LHCN-M2 (cell line): ENCODE data around the gene LBH. TPM values are rescaled to one million over a fixed set of nuclear protein-coding genes. Genes with fewer than 3 reads are reported as not detected.
"Not testable (repeated sequence)": the region's sequence is repeated elsewhere in the genome, so short reads cannot be mapped to it uniquely, and the experiment has no call there.

Experiments
- DNase-seq: peaks from one replicate; pipeline ENCODE4 v3.0.0-alpha.2; 2012; ENCODE audit warnings: low read depth
- total RNA-seq: library from RNA; depleted of rRNA; stranded (reverse); fragments of >200 nt; gene quantifications from 2 replicates; pipeline ENCODE4 v1.2.3, GENCODE V29; 2014

The LBH gene
- total RNA-seq, 1 experiment from 2014 or later, result 71.0 TPM

DNA sequence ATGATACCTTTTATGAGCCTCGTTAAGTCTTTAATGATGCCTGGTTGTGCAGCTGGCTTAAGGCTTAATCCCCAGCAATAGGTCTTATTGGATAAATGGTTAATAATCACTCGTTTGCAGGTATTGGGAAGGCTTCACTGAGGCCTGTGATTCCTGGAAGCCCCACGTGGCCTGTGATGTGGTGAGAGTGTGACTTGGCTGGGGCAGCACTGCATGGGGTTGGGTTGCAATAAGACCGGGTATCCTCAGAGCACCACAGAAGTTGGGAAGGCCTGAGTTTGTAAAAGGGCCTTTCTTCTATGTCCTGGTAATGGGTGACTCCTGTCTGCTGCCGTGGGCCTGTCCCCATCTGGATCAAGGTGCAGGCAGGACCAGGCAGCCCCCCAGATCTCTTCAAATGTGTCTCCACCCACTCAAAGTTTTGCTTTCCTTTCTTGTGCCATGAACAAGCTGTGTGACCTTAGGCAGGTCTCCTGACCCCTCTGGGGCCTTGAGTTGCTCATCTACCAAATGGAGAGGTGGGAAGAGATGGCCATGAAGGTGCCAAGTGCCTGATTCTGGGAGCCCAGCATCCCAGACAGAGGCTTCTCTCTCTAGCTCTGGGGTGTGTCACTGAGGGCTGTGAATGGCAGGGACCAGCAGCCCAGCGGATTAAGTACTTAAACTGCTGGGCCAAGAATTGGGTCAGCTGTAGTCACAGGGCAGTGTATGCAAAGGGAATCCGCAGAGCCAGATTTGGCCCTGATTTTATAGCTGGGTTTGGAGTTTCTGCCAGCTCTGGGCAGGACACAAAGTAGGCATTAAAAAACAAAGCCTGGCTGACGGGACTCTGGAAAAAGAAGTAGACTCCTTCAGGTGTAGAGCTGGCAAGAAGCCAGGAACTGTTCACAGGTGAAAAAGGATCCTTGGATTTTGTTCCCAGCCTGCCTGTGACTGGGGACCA lies 24.4 kb downstream of the LBH start:
- DNase-seq, result no peak

DNA sequence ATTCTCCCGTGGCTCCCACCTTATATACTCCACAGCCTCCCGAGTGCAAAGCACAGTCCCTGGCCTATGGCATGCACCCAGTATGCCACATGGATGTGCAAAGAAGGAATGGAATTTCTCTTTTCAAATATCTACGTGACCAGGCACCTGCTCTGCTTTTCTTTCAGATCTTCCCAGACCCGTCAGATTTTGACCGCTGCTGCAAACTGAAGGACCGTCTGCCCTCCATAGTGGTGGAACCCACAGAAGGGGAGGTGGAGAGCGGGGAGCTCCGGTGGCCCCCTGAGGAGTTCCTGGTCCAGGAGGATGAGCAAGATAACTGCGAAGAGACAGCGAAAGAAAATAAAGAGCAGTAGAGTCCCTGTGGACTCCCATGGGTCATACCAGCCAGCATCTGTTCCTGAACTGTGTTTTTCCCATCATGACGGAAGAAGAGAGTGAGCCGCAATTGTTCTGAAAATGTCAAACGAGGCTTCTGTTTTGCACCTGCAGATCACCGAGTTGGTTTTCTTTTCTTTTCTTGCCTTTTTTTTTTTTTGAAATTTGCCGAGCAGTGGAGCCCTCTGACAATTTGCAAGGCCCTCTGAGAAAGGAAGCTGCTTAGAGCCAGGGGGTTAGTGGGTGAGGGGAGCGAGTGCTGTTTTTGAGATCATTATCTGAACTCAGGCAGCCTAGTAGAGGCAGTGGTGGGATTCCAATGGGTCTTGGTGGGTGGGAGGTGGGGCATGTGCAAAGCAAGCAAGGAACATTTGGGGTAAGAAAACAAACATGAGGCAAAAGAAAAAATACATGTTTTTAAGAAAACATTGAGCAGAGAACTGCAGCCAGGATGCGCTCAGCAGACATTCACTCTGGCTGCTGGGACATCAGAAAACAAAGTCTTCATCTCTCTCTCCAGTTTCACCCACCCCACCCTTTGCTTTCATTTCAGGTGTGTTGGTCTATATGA lies 26.2 kb downstream of the LBH start:
- DNase-seq, result no peak

- no peak for DNase-seq
Measured at GRCh38 chr2:30259071-30259470, 27.7 kb downstream of the LBH start.

GRCh38 chr2:30259827-30260679 lies 28.7 kb downstream of the LBH start:
- DNase-seq, result no peak

DNA sequence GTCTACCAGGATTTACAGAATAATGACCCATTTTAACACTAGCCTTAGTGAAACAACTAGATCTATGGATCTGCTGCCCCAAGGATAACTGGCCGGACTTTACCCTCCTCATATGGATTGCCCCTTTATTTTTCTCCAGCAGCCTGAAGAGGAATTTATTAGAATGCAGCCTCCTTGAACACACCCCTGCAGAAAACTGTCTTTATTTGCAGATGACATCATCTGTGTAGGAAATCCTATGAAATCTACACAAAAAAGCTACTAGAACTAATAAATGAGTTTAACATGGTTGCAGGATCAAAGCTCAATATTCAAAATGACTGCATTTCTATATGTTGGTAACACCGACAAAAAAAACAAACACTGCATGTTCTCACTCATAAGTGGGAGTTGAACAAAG lies 29.6 kb downstream of the LBH start:
- DNase-seq, result no peak

DNA sequence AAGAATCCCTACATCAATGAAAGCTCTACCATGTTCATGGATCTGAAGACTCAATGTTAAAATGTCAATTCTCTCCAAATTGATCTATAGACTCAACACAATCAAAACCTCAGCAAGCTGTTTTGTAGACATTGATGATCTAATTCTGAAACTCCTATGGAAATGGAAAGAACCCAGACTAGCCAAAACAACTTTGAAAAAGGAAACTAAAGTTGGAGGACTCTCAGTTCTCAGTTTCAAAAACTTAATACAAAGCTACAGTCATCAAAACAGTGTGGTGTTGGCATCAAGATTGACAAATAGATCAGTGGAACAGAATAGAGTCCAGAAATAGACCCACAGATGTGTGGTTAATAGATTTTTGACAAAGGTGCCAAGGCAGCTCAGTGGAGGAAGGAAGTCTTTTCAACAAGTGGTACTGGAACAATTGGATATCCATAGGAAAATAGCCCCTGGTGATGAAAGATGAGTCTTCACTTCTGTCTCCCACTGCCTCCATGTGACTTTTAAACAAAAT lies 30.4 kb downstream of the LBH start:
- DNase-seq, result no peak

DNA sequence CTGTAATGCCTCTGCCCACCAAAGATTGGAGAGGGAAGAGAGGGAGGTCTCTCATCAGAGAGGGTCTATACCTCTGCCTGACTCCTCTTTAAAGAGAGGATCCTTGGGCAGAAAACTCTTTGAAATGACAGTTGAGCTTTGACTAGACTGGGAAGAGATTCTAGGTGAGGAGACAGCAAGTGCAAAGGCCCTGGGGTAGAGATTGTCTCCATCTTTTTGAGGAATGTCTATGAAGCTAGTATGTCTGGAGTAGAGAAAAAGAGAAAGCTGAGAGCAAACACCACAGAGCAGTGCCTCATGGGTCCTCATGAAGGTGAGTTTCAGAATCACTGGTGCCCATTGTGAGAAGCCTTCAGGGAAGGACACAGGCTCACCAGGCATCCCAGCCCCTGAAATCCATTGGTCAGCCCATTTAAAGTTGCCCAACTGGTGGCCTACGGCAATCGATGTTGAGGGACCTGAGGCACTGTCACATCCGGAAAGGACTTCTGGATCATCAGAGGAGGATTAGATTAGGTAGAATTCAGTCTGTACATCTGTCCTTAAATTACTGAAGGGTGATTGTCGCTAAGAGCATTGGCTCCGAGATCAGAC lies 31.5 kb downstream of the LBH start:
- DNase-seq, result no peak

GRCh38 chr2:30264274-30264673 lies 32.9 kb downstream of the LBH start:
- no peak for DNase-seq

DNA sequence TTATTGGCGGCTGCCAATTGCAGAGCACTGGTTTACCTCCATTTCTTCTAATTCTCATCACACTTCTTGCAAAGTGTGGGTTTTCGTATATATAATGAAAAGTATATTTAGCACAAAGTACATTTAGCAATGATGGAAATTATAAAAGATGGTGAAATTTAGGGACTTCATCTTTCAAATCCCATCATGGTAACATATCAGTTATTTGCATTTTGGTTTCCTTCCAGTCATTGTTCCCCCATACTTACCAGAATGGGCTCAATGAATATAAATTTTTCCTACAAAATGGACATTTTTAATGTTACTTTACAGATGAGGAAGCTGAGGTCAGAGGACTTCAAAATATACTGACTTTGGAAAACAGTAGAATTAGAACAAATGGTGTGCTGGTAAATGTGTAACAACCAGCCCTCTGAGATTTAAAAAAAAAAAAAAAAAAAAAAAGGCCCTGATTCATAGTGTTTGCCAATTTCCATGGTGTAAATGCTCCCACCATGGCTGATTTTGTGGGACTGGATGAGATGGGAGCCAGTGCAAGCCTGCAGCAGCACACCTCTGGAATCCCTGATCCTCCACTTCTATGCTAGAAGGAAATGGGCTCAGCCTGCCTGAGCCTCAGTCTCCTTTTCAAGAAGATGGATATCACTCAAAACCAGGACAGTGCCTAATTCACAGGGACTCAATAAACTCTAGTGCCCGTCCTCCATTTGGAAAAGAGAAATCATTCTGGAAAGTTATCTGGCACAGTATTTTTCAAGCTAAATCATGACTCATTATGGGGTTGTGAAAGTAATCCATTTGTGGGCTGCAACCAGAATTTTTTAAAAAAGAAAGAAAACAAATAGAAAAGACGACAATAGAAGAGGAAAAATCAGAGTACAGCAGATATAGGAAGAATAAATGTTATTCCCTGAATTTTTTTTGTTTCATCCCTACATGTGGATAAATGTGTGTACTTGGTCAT lies 34.0 kb downstream of the LBH start:
- DNase-seq, result peak; percentile 74

- DNase-seq, result peak; percentile 44
Measured at GRCh38 chr2:30266051-30266621, 34.8 kb downstream of the LBH start.

DNA sequence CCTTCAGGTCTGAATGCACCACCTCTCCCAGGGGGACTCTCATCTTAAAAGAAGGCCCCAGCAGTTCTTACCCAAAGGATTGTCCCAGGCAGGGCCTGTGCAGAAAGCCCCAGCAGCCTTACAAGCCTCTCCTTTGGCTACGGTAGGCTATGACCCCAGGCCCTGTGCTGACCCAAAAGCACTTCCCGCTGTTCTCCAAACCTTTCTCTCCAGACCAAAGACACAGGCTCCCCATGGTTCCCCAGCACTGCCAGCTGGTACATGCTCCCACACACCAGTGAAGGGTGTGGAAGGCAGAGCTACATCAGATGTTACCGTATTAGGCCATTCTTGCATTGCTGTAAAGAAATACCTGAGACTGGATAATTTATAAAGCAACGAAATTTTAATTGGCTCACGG lies 35.4 kb downstream of the LBH start:
- DNase-seq, result no peak

- DNase-seq, result no peak
Measured at GRCh38 chr2:30267161-30267975, 36.0 kb downstream of the LBH start.

DNA sequence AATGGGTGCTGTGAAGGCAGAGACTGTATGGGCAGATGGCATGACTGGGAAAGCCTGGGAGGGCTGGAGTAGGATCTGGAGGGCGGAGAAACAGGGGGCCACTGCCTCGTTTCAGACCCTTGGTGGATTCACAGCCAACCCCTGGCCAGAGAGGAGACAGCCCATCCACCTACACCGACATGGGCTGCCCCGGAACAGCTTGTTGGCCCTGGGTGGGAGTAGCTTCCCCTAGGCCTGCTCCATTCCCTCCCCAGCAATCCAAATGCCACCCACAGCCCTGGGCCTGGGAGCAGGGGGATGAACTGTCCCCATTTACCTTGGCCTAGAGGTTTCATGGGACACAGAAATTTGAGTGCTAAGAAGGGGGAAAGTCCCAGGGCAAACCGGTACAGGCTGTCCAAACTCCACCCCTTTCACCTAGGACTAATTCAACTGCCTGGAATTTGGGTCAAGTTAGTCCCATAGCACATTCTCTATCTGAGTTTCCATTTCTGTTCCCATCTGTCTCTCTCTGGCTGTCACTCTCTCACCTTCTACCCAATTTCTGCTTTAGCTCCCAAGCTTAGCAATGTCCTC lies 37.0 kb downstream of the LBH start:
- no peak for DNase-seq

GRCh38 chr2:30269114-30269770 lies 37.9 kb downstream of the LBH start:
- DNase-seq, result not testable (repeated sequence)

DNA sequence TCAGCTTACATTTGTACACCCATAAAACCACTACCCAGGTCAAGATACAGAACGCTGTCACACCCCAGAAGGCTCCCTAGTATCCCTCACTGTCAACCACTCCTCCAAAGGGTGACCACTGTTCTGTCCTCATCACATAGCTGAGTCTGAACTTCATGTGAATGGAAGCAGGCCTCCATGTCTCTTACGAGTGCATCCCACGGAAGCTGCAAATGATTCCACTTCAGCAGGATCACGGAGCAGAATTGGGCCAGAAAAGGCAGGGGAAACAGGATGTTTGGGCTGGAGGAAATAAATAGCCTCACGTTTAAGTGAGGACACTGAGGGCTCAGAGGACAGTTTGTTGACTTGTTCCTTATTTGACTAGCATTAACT lies 38.4 kb downstream of the LBH start:
- DNase-seq, result no peak

DNA sequence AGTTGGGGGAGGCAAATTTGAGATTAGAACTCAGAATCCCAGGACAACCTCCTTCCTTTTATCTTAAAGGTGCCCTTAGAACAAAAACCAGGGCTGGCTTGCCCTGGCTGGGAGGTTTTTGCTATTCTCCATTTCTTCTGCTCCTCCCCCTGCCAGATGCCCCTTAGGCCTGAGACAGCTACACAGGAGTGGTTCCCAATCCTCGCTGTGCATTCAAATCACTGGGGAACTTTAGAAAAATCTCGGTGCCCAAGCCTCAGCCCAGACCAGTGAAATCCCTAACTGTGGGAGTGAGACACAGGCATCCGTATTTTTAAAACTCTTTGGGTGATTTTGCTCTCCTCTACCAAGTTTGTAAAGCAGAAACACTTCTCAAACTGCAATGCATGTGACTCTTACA lies 38.8 kb downstream of the LBH start:
- no peak for DNase-seq

DNA sequence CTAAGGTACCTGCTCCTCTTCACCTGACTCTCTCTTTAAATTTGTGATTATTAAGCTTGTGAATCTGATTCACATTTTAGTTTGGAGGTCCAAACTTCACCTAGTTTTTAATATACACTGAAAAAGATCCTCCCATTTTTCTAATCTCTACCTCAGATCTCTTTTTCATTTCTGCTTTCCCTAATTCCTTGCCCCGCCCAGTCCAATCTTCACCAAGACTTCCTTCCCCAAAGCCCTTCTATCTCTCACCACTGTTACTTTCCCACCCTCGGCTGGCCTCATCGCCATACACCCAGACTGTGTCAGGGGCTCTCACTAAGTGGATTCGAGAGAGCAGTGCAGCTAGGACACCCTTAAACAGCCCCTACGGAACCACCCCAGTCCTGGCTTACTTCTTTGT lies 40.0 kb downstream of the LBH start:
- DNase-seq, result no peak
